Middle frontal gyrus (tissue), 1 donor: Measurements from ENCODE around the gene DESI2.
"Not testable (repeated sequence)": the region's sequence is repeated elsewhere in the genome, so short reads cannot be mapped to it uniquely, and the experiment has no call there.

ENCODE experiments used
- DNase-seq: peaks from one replicate; pipeline ENCODE4 v3.0.0-alpha.2; 2015; ENCODE audit warnings: low spot score; ENCODE audit errors: extremely low spot score

DESI2 gene

GRCh38 chr1:244654108-244655038, 1.4 kb downstream of the DESI2 start:
- no peak for DNase-seq

DNA sequence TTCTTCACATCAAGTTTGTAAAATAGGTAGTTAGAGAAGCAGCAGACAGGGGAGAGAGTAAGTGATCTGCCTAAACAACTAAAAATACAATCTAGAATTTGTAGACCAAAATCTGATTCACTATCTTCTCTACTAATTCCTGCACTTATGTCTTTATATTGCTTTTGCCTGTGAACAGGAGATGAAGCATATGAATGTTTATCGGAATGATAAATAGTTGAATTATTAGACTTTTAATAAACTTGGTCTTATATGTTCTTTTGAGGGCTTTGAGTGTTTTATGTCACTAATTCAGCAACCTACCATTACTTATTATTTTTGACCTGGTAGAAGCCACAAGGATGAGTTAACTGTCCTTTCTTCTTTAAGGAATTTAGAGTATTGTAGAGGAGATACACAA, 2.3 kb downstream of the DESI2 start:
- no peak for DNase-seq

DNA sequence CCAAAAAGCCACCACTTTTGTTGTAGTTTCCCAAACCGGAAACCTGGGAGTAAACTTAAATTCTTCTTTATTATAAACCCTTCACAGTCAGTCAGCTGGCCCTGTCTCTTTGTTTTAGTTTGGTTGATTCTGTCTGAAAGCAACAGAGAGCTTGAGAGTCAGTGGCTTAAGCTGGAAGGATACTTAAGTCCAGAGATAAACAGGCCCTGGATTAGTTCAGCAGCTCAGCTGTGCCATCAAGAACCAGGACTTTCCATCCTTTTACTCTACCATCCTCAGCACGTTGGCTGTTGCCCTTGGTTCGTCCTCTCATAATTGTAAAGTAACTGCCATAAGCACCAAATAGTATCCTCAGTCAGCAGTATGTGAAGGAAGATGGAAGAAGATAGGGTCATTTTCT, 4.5 kb downstream of the DESI2 start:
- no peak for DNase-seq

DNA sequence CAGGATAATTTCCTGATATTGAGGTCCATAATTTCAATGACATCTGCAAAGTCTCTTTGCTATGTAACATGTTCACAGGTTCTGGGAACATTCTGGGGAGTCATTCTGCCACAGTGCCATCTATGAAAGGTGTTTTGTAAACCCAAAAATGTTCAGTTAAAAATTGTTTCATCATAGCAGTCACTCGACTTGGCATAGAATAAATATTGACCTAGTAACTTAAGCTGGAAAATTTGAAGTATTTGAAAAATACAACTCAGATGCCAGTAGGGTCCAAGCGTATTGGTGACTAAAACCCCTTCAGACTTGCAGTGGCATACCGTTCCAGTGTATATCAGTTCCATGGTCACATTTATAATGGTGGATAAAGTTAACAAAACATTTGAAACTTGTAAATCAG, 6.8 kb downstream of the DESI2 start:
- DNase-seq, result no peak

DNA sequence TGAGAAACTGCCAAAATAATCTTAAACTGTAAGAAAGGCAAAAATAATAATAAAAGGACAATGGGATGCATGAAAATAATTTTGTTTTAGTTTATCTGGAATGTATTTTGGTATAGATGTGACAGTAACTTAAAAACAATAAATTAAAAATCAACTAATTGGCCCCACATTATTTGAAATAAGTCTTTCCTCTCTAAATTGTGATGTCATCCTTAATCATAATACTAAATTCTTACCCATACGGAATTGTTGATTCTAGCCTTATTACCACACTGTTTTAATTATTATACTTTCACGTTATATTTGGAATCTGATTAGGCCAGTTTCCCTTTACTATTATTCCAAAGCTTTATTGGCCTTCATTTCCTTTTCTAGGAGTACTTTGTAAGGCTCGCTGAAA, 7.7 kb downstream of the DESI2 start:
- DNase-seq, result no peak

DNA sequence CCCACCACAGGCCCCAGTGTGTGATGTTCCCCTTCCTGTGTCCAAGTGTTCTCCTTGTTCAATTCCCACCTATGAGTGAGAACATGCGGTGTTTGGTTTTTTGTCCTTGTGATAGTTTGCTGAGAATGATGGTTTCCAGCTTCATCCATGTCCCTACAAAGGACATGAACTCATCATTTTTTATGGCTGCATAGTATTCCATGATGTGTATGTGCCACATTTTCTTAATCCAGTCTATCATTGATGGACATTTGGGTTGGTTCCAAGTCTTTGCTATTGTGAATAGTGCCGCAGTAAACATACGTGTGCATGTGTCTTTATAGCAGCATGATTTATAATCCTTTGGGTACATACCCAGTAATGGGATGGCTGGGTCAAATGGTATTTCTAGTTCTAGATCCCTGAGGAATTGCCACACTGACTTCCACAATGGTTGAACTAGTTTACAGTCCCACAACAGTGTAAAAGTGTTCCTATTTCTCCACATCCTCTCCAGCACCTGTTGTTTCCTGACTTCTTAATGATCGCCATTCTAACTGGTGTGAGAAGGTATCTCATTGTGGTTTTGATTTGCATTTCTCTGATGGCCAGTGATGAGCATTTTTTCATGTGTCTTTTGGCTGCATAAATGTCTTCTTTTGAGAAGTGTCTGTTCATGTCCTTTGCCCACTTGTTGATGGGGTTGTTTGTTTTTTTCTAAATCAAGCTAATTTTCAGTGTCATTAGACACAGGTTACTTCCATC, 8.8 kb downstream of the DESI2 start:
- not testable (repeated sequence) for DNase-seq

- DNase-seq, result no peak
These were observed 9.7 kb downstream of the DESI2 start for GRCh38 chr1:244662599-244662998.

- no peak for DNase-seq
These were observed 11.4 kb downstream of the DESI2 start for GRCh38 chr1:244664353-244664752.

DNA sequence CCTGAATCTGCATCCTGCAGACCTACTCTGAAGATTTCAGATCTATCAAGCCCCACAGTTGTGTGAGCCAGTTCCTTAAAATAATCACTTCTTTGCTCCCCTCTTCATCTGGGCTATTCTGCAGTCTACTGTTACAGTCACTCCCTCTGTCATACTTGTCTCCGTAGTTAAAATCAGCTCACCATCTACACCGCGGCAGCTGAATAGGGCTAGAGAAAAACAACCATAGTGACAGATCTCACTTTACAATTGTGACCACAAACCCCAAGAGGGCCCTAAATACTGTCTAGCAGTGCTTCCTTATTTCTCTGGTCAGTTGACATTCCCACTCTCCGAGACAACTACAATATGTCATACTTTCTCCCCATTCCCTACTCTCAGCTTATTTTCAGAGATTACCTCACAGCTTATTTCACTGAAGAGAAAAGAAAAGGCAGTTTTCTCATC, 12.9 kb downstream of the DESI2 start:
- no peak for DNase-seq

DNA sequence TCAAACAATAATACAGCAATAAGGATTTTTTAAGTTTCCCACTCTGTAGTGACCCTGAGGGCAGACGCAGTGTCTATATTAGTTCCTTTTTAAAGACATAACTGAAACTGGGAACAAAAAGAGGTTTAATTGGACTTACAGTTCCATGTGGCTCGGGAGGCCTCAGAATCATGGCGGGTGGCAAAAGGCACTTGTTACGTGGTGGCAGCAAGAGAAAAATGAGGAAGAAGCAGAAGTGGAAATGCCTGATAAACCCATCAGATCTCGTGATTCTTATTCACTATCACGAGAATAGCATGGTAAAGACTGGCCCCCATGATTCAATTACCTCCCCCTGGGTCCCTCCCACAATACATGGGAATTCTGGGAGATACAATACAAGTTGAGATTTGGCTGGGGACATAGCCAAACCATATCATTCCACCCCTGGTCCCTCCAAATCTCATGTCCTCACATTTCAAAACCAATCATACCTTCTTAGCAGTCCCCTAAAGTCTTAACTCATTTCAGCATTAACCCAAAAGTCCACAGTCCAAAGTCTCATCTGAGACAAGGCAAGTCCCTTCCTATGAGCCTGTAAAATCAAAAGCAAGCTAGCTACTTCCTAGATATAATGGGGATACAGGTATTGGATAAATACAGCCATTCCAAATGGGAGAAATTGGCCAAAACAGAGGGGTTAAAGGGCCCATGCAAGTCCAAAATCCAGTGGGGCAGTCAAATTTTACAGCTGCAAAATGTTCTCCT, 13.9 kb downstream of the DESI2 start:
- not testable (repeated sequence) for DNase-seq

DNA sequence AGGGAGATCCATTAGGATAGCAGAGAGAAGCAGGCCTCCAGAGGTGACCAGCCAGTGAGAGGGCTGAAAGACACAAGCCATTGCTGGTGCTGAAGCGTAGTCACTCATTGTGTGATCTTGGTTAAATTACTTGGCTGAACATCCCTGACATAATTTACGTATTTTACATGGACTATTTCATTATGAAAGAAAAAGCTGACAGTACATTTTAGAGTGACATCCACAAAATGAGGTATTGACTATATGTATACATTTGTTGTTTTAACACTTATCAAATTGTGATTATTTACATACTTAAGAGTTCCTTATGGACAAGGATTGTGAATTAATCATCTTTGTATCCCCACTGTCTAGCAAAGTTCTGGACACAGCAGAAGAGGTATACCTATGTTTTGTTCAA, 14.9 kb downstream of the DESI2 start:
- no peak for DNase-seq

- no peak for DNase-seq
These were observed 20.2 kb downstream of the DESI2 start for GRCh38 chr1:244672946-244673682.

DNA sequence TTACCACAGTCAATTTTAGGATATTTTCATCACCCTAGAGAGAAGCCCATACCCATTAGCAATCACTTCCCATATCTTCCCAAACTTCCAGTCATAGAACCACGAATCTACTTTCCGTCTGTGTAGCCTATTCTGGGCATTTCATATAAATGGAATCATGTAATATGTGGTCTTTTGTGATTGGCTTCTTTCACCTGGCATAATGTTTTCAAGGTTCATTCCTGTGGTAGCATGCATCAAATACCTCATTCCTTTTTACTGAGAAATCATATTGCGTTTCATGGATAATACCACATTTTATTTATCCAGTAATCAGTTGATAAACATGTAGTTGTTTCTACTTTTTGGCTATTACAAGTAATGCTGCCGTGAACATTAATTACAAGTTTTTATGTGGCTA, 21.5 kb downstream of the DESI2 start:
- DNase-seq, result no peak

DNA sequence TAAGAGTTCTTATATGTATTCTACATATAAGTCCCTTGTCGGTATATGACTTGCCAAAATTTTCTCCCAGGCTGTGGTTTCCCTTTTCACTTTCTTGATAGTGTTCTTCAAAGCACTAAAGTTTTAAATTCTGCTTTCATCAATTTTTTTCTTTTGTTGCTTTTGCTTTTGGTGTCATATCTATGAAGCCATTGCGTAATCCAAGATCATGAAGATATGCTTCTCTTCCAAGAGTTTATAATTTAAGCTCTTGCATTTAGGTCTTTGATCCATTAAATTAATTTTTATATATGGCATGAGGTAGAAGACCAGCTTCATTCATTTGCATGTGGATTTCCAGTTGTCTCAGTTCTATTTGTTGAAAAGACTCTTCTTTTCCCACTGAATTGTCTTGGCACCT, 22.2 kb downstream of the DESI2 start:
- no peak for DNase-seq

- DNase-seq, result no peak
These were observed 25.8 kb downstream of the DESI2 start for GRCh38 chr1:244678697-244679096.

- no peak for DNase-seq
These were observed 27.7 kb downstream of the DESI2 start for GRCh38 chr1:244680667-244681066.

- DNase-seq, result not testable (repeated sequence)
These were observed 29.2 kb downstream of the DESI2 start for GRCh38 chr1:244682087-244682486.

GRCh38 chr1:244695937-244696336, 43.0 kb downstream of the DESI2 start:
- no peak for DNase-seq

GRCh38 chr1:244699741-244700140, 46.8 kb downstream of the DESI2 start:
- DNase-seq, result no peak

GRCh38 chr1:244700808-244701207, 47.9 kb downstream of the DESI2 start:
- DNase-seq, result no peak

DNA sequence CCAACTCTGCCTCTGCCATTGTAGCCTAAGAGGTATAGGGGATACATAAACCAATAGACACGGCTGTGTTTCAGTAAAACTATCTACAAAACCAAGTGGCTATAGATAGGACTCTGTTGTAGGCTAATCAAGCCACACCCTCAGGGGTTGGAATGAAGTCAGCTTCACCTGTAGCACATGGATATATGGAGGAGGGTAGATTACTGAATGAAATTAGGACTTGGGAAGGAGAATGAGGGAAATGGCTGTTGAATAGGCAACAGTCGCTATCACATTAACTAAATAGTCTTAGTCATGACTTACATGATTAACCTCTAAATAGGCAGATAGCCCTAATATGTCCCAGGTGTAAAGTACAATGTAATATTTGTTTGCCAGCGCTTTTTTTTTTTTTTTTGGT, 49.7 kb downstream of the DESI2 start:
- no peak for DNase-seq
